Raji (cell line): ENCODE results near the gene CLDN9.

Experiments
- POLR2A ChIP-seq: IDR thresholded peaks from 2 replicates; pipeline ENCODE4 v1.6.1; 2011; ENCODE audit warnings: low read depth, low read length, control low read depth; ENCODE audit not compliant: insufficient read depth

CLDN9 gene

GRCh38 chr16:2971134-2971984 is 41.4 kb upstream of the CLDN9 start:
- no peak; the same call in 1 of the 2 replicates for TF ChIP-seq POLR2A

GRCh38 chr16:2971985-2972784 is 40.5 kb upstream of the CLDN9 start:
- peak; percentile 7; the same call in 1 of the 2 replicates for TF ChIP-seq POLR2A

- TF ChIP-seq POLR2A: peak; percentile 45
These were observed 39.6 kb upstream of the CLDN9 start for GRCh38 chr16:2973093-2973492.

GRCh38 chr16:2973605-2974318 is 39.0 kb upstream of the CLDN9 start:
- TF ChIP-seq POLR2A: no peak

GRCh38 chr16:2974319-2975056 is 38.2 kb upstream of the CLDN9 start:
- no peak for TF ChIP-seq POLR2A

- TF ChIP-seq POLR2A: no peak
These were observed 37.4 kb upstream of the CLDN9 start for GRCh38 chr16:2975161-2975795.

GRCh38 chr16:2976201-2976600 is 36.5 kb upstream of the CLDN9 start:
- TF ChIP-seq POLR2A: no peak

- no peak for TF ChIP-seq POLR2A
These were observed 36.0 kb upstream of the CLDN9 start for GRCh38 chr16:2976673-2977072.

- TF ChIP-seq POLR2A: no peak
These were observed 35.3 kb upstream of the CLDN9 start for GRCh38 chr16:2977440-2977839.

GRCh38 chr16:2979669-2980226 is 33.0 kb upstream of the CLDN9 start:
- TF ChIP-seq POLR2A: no peak

- peak; percentile 96 for TF ChIP-seq POLR2A
These were observed 32.2 kb upstream of the CLDN9 start, which contains the start of gene PKMYT1 for GRCh38 chr16:2980227-2981176. Gene PKMYT1, minus strand, starts transcription at chr16:2980446. Its CDS starts 789 bp downstream, at chr16:2979657.

GRCh38 chr16:2981177-2981898 is 31.4 kb upstream of the CLDN9 start:
- TF ChIP-seq POLR2A: no peak
